NCI-H2107 treated with DMSO at 0.1 percent for 48 hours (cell line): ENCODE measurements around the gene GRID1.
A peak's percentile ranks its signal among the peaks of the same experiment; 100 is the strongest.
"Not testable (repeated sequence)": the region's sequence is repeated elsewhere in the genome, so short reads cannot be mapped to it uniquely, and the experiment has no call there.

ENCODE experiments used
- DNase-seq: peaks from one replicate; lab custom pipeline; 2025; ENCODE audit not compliant: unreplicated experiment; lab: John Stamatoyannopoulos, UW

GRID1 gene

DNA sequence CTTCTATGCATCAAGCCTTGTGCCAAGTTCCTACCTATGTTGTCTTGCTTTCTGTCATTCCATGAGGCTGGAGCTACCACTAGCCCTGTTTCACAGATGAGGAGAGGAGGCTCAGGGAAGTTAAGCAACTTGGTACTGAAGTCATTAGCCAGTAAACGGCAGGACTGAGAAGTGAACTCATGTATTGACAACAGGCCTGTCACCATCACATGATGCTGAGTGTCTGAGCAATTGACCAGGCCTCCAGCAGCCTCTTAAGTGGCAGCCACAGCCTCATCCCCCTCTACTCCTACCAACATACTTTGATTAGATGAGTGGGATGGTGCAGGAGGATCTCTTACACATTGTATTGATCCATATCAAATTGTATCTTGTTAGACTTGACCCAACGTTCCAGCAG, 317.6 kb downstream of the GRID1 start:
- DNase-seq = no peak

DNA sequence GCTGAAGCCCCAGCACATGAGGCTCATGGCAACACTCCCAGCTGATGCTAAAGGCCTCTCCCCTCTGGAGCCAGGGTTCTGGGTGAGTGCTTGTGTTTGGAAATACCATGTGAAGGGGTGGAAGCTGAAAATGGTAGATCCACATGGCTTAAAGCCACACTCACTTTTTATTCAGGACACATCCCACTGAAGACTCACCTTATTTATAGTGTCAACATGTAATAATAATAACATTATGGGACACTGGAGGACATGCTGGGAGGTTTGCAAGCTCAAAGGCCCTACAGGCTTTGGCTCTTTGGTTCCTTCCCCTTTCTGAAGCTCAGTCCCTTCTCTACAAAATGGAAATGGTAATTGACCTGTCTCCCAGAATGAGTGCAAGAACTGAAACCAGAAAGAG, 318.0 kb downstream of the GRID1 start:
- DNase-seq = no peak

DNA sequence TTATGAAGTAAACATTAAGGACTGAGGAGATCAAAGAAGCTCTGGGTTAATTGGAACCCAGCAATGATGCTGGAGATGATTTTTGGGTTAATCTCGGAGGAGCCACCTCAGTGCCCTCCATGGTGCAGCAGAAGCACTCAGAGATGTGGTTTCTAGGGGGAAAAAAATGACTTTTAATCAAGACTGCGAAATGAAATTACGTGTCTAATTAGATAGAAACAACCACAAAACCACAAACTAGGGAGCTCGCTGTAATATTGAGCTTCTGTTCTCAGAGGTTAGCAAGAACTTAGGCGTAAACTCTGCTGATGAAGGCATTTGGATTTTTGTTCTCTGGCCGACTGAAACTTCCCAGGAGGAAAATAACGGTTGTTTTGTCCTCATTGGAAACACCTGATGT, 319.0 kb downstream of the GRID1 start:
- DNase-seq = no peak

DNA sequence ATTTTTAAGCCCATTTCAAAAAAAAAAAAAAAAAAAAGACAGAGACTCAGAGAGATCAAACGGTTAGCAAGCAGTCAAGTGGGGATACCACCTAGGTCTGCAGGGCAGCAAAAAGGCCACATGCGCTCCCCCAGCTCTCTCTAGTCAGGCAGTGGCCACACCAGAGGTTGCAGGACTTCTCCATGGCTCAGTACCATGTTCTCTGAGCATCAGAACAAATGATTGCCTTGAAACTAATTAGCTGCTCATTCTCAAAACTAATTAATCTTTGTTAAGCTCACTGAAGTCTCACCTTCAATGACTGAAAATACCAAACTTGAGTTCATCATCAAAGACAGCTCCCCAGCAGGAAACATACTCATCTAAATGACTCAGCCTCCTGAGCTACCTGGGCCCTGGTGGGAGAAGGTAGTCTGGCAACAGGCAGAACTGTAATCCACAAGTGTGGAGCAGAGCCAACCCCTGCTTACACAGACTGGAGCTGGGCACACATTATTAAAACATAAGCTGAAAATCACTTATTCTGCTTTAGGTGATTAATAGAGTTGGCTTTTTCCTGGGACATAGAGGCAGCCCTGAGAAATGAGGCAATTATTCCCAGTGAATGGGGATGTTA, 319.6 kb downstream of the GRID1 start:
- no peak for DNase-seq

DNA sequence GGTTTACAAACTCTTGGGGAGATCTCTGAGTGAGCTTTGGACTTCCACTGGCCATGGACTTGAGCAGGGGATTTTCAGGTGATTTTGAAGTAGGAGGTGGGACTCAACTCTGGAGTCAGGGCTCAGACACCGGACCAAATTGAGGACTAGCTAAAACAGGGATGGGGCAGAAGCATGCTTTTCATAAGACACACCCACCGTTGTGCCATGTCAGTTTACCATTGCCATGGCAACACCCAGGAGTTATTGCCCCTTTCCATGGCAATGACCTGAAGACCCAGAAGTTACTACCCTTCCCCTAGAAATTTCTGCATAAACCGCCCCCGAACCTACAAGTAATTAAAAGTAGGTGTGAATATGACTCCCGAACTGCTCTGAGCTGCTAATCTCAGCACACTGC, 320.7 kb downstream of the GRID1 start:
- no peak for DNase-seq

DNA sequence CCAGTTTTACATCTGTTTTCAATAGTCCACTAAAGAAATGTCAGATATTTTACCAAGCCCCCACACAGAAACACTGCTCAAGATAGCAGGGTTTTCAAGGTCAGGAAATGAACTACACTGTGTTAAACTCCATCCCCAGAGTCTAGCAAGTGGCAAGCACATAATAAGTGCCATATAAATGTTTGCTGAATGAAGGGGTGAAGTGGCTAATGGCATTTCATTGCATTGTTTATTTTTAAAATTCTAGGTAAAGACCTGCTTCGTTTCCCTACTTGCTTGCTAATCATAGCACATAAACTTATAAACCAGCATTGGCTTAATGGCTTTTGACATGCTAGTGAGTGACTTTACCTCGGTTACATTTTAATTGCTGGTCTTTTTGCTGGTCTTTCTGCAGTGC, 322.6 kb downstream of the GRID1 start:
- no peak for DNase-seq

DNA sequence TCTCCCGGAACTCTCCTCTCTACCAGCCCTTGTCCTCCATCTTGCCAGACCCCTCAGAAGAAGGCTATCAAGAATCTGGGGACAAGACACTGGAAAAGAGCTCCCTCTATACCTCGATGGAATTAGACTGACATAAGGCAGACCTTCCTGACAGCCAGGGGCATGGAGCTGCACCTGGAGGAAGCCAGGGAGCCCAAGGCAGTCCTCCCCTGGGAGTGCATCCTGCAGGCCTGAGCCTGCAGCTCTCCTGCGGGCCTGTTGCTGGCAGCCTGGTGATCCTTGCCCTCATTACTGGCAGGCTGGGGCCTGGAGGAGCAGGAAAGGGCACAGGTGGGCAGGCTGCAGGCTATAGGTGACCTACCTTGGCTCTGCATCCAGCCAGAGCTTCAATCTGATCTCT, 323.4 kb downstream of the GRID1 start:
- peak; percentile 12 for DNase-seq

DNA sequence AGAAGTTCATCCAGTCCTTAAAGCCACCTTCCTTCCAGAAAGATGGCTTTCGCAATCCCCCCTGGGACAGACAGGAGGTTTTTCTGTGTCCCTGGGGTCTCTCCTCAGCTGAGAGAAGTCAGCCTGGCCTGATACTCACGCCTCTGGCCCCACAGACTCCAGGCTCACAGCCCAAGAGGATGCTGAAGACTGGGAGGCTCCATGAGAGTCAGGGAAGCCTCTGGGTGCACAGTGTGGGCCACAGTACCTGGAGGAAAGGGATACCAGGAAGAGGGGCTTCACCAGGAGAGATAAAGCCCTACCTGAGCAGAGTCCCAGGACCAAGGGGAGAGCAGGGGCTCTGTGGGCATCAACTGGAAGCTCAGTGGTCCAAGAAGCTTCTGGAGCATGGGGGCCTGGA, 324.4 kb downstream of the GRID1 start:
- DNase-seq = no peak

DNA sequence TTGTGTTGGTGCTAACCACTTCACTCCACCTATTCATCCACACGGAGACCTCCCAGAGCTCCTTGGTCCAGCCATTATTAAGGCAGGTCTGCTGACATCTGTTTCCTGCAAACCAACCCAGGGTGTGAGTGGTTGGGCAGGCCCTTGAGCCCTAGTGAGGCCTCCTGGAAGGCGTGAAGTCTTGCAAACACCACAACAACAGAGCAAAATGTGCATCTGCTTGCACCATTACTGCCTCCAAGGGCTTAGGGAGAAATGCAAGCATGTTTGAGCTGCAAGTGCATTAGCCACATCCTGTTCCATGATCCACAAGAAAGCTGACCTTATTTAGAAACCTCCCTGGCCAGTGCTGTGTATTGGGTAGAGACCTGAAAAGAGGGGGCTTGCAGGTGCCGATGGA, 325.5 kb downstream of the GRID1 start:
- DNase-seq = no peak

DNA sequence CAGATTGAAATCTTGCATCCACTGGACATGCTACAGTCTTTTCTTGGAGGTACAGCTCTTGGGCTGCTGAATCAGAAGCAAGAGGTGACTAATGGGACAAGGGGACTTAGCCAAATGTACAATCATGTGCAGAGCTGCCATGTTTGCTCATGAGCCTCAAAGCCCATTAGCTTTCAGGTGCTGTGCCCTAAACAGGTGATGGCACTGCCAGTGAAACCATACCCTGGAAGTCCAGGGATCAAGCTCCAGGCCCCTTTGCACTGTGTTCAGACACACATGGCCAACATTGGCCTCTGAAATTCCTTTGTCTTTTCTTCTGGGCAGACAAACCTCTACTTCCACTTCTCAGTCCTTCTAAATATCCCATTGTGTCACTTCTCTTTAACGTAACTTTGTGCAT, 328.2 kb downstream of the GRID1 start:
- DNase-seq = no peak

DNA sequence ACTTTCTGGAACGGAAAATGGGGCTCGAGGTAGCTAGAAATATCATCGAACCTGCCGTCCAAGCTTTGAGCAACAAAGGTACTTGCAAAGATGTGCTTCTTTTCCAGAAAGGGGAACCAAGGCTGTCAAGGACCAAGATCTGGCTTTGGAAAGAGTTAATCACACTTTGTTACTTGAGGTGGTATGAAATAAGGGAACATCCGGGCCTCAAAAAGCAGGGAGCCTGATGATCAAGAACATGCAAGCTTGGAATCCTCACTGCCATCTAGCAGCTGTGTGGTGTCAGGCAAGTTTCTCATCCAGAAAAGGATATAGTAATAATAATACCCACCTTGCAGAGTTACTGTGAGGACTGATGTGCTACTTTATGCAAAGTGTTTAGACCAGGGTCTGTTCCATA, 329.5 kb downstream of the GRID1 start:
- DNase-seq = no peak

DNA sequence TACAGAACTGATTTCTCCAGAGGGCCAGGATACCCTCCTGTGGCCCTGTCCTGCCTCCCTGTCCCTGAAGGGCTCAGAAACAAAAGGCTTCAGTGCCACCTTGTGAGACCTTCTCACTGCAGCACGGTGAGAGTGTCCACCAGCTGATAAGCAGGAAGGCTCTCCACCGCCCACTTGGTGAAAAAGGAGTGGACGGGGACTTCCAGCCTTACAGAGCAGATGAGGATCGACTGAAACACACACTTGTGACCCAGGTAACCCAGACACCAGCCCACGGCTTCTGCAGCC, 330.1 kb downstream of the GRID1 start:
- DNase-seq = no peak

DNA sequence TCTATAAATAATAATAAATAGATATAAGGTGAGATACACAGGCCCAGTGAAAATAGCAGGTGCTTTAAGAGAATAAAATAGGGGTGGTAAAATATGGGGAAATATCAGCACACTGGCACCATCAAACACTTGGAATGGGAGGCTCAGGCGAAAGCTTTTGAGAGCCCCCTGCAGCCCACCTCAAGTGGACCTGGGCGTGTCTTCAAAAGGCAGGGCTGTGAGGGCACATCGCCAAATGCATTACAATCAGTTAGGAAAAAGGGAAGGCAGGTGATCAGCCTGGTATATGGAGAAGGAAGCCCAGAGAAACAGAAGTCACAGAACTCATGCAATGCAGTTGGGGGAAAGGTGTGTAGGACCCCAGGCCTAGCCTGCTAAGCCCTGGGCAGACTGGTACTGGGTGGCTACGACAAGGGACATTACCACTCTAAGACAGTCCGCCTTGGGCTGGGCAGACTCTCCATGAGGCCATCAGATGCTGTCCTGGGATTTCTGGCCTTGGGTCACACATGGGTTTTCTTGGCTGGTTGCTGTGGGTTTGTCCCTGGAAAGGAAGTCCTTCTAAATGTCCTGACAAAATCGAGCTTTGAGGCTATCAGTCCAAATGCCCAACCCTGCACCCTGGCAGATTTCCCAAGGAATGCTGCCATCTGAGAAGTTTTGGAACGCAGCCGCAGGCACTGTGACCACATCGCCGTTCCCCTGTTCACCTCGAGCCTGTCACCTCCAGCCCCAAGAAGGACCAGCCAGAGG, 330.6 kb downstream of the GRID1 start:
- no peak for DNase-seq

DNA sequence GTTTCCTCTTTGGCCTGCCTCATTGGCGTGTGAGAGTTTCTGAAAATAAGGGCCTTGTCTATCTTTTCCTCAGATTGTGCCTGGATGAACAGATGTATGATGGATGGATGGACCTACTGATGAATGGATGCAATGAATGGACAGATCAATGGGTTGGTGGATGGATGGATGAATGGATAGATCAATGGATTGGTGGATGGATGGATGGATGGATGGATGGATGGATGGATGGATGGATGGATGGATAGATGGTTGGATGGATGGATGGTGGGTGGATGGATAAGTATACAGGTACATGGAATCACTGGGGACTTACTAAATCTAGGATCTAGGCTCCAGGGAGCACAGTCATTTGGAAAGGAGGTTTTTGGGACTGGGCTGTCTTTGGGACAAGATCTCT, 331.9 kb downstream of the GRID1 start:
- DNase-seq = no peak

DNA sequence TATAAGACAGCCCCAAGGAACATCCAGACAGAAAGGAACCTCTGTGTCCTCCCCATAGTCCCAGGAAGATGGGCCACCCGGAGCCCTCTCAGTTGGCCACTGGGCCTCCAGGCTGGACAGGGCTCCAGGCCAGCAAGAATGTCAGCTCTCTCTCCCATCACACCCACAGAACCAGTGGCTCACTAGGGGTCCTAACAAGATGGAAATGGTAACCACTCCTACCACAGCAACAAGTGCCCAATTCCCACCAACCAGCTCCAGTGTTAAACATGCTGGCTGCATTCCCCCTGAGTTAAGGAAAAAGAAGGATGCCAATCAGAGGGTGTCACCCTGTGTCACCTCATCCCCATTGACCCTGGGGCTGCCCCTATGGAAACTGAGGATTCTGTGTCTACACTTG, 333.0 kb downstream of the GRID1 start:
- DNase-seq = no peak

DNA sequence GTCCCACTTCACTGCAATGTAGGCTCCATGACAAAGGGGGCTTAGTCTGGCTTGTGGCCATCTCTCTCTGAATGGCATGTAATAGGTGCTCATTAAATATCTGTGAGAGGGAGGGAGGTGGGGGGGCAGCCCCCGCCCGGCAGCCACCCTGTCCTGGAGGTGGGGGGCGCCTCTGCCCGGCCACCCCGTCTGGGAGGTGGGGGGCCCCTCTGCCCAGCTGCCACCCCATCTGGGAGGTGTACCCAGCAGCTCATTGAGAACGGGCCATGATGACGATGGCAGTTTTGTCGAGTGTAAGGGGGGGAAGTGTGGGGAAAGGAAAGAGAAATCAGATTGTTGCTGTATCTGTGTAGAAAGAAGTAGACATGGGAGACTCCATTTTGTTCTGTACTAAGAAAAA, 334.5 kb downstream of the GRID1 start:
- DNase-seq = not testable (repeated sequence)

DNA sequence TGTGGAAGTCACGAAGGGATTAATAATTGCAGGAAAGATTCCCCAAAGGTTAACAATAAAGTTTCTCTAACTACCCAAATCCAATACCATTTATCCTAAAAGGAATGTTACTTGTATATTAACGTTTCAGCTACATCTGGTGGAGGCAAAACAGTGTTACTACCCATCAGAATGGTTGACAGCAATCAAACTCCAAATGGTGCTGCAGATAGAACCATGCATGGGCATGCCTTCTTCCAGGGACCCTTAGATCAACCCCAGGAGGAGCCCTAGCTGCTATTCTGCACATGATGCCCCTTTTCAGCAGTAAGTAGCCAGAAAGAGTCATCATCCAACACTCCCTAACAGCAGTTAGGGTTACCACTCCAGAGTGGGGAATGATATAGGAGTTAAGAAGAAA, 336.3 kb downstream of the GRID1 start:
- DNase-seq = no peak

DNA sequence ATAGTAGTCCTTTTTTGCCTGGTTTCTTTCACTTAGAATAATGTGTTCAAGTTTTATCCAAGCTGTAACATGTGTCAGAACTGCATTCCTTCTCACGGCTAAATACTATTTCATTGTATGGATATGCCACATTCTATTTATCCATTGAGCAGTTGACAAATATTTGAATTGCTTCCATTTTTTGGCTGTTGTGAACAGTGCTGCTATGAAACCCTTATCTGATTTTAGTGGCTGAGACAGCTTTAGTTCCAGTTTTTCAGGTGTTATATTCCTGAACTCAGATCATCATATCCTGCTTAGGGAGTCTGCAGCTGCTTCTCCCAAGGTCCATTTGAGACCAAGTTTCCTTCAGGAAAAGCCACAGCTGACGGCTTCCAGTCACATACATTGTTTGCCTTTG, 339.2 kb downstream of the GRID1 start:
- no peak for DNase-seq

DNA sequence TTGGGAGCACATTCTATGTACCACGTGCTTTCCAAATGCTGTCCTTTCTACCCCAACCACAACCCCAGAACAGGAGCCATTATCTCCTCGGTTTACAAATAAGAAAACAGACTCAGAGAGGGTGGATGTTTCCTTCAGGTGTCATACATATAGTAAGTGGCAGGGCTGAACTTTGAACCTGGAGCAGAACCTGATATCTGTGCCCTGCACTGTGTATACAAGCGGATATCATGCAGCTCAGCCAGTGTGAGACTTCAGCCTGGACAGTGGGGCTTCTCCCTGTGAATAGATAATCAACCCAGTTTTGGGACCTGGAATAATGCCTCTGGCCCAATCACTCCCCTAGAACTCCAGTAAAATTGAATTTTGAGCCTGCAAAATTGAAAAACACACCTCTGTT, 341.1 kb downstream of the GRID1 start:
- DNase-seq = no peak

DNA sequence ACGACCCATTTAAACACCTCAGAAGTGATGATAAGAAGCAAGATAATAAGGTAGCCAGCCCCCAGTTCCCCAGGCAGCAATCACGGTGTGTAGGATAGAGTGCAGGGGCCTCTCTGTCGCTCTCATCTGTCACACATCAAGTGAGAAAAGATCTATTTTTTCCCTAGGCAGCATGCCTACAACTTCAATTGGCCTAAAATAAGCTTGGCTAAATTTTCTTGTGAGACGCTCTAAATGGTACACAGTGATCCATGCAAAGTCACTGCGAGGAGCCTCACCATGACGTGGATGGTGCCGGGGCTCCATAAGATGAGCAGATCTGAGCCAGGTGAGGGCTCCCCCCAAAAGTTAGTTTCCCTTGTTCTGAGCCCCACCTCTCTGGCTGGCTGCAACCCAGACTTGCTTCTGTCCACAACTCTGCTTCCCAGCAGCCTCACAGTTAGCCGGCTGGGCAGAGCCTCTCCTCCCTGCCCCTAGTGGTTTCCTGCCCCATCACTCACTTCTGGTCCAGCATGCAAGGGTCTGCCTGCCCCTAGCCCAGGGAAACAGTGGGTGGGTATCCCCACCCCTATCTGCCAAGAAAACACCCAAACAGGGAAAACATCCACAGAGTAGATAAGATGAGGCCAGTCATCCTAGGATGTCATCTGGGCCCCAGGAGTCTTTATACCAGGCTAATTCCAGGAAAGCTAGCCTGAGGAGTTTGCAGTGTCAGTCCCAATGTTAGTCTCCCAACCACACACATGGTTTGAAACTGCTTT, 342.1 kb downstream of the GRID1 start:
- no peak for DNase-seq

DNA sequence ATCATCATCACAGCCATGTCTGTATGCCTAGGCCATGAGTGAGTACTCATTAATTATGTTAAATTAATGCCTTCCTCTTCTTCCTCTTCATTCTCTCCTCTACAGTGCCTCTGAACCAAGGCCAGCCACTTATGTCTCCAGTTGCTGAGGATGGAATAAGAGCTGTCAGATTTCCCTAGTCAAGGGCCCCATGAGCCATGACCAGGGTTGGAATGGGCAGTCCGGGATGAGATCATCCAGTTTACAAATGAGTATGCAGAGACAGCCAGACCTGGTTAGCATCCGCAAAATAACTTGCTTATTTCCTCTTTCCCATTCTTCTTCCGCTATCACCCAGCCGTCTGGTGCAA, 342.7 kb downstream of the GRID1 start:
- no peak for DNase-seq

DNA sequence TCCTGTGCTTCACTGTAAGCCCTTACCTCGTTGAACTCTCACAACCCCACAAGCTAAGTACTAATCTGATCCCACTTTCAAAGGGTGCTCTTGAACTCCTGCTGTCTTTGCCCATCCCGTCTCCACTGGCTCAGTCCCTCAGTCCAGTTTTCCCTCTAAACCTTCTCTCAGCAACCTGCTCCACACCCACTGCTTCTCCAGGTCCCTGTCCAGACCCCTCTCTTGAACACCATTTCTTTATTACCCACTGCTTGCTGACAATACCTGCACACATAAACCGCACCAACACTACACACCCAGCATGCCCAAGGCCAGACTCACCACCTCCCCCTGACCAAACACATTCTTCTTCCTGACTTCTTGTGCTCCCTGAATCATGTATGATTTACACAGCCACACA, 343.3 kb downstream of the GRID1 start:
- DNase-seq = no peak

DNA sequence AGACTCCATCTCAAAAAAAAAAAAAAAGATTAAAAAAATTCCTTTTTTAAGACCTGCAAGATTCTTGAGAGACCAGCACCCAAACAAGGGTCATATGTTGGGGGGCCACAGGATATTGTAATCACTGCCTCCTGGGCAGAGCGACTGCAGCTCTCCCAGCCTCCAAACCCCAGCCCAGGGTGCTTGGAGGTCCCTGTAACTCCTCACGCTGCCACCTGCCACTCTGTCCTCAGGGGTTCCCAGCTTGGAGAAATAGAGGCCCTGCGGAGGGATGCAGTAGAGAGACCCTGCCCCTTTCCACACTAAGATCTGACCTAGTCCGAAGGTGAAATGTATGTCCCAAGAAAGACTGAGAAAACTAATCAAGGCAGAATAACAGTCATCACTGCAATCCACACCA, 343.7 kb downstream of the GRID1 start:
- DNase-seq = no peak
